ENCODE results near the gene DIS3L2. TPM values are rescaled to one million over a fixed set of nuclear protein-coding genes. Genes with fewer than 3 reads are reported as not detected.
"Not testable (repeated sequence)": the region's sequence is repeated elsewhere in the genome, so short reads cannot be mapped to it uniquely, and the experiment has no call there.

Gene DIS3L2
- total RNA-seq, 1 experiment from 2014 or later = 15.8 TPM

- no peak for DNase-seq
- no peaks in the 10 kb centered on the region for H3K9me3 ChIP-seq (ENCODE audit: low read length)
- H3K9me2 ChIP-seq (replicated peaks; ENCODE audit: insufficient read depth, low read length) = no peaks in the 10 kb centered on the region
- H3K36me3 ChIP-seq (ENCODE audit: insufficient read depth, low read length) = no peaks in the 10 kb centered on the region
- no peak overlapping the region for H3K4me2 ChIP-seq (ENCODE audit: low read depth, low read length, poor library complexity, severe bottlenecking)
- H3K4me3 ChIP-seq (ENCODE audit: low read length) = no peak overlapping the region
- H3K4me1 ChIP-seq (ENCODE audit: low read length) = no peaks in the 10 kb centered on the region
- no peak overlapping the region for H3K9ac ChIP-seq (ENCODE audit: low read length)
- no peak overlapping the region for H3K27ac ChIP-seq (ENCODE audit: low read length)
- H2AFZ ChIP-seq (ENCODE audit: low read length) = no peak overlapping the region
- no peaks in the 10 kb centered on the region for H4K20me1 ChIP-seq (ENCODE audit: insufficient read depth, low read depth, low read length)
- H3K27me3 ChIP-seq (ENCODE audit: low read length) = no peaks in the 10 kb centered on the region
- H3K79me2 ChIP-seq (ENCODE audit: low read length) = no peaks in the 10 kb centered on the region
Measured at GRCh38 chr2:232306741-232307305, 345.3 kb downstream of the DIS3L2 start.

DNA sequence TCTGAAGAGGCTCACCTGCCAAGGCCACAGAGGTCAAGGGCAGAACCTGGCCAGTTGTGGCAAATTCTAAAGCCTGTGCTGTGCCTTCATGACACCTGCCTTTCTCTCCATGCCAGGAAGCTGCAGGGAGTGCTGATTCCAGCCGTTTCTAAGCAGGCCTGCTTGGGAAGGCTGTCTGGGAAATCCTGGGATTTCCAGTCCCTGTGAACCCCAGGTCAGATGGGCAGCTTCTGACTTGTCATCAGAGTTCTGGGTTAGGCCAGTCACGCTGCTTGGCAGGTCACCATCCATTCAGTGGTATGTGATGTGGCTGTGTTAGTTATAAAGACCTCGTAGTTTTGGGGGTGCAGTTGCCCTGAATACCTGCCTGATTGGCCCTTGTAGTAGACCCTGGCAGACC, 346.3 kb downstream of the DIS3L2 start:
- H3K4me3 ChIP-seq (ENCODE audit: low read length) = no peak overlapping the region
- H3K9me3 ChIP-seq (ENCODE audit: low read length) = peaks cover 6% of the 10 kb centered on the region
- no peaks in the 10 kb centered on the region for H3K79me2 ChIP-seq (ENCODE audit: low read length)
- no peaks in the 10 kb centered on the region for H4K20me1 ChIP-seq (ENCODE audit: insufficient read depth, low read depth, low read length)
- H3K9ac ChIP-seq (ENCODE audit: low read length) = no peak overlapping the region
- H3K36me3 ChIP-seq (ENCODE audit: insufficient read depth, low read length) = no peaks in the 10 kb centered on the region
- H2AFZ ChIP-seq (ENCODE audit: low read length) = no peak overlapping the region
- H3K4me1 ChIP-seq (ENCODE audit: low read length) = no peaks in the 10 kb centered on the region
- no peak overlapping the region for H3K4me2 ChIP-seq (ENCODE audit: low read depth, low read length, poor library complexity, severe bottlenecking)
- H3K27ac ChIP-seq (ENCODE audit: low read length) = no peak overlapping the region
- no peaks in the 10 kb centered on the region for H3K9me2 ChIP-seq (replicated peaks; ENCODE audit: insufficient read depth, low read length)
- no peaks in the 10 kb centered on the region for H3K27me3 ChIP-seq (ENCODE audit: low read length)
- DNase-seq = no peak

DNA sequence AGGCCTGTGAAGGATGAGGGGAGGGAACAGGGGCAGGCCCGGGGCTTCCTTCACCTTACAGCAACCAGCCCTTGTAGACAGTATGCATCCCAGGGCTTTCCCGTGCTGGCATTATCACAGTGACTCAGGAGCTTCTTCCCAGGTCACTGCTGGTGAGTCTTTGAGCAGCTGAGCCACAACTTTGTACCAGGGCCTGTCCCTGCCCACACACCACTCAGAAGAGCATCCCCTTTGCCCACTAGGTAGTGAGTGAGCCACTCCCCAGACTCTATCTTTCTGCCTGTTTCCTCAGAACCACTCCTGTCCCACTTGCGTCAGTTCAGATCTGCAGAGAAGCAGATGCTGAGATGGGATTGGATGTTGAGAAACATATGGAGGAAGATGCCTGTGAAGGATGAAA, 347.5 kb downstream of the DIS3L2 start:
- H3K27ac ChIP-seq (ENCODE audit: low read length) = no peak overlapping the region
- no peak overlapping the region for H3K4me3 ChIP-seq (ENCODE audit: low read length)
- no peaks in the 10 kb centered on the region for H3K9me2 ChIP-seq (replicated peaks; ENCODE audit: insufficient read depth, low read length)
- no peak overlapping the region for H3K9ac ChIP-seq (ENCODE audit: low read length)
- no peaks in the 10 kb centered on the region for H3K27me3 ChIP-seq (ENCODE audit: low read length)
- no peaks in the 10 kb centered on the region for H3K4me1 ChIP-seq (ENCODE audit: low read length)
- DNase-seq = no peak
- H3K79me2 ChIP-seq (ENCODE audit: low read length) = no peaks in the 10 kb centered on the region
- peaks cover 11% of the 10 kb centered on the region for H3K9me3 ChIP-seq (ENCODE audit: low read length)
- no peak overlapping the region for H2AFZ ChIP-seq (ENCODE audit: low read length)
- no peaks in the 10 kb centered on the region for H4K20me1 ChIP-seq (ENCODE audit: insufficient read depth, low read depth, low read length)
- no peaks in the 10 kb centered on the region for H3K36me3 ChIP-seq (ENCODE audit: insufficient read depth, low read length)
- H3K4me2 ChIP-seq (ENCODE audit: low read depth, low read length, poor library complexity, severe bottlenecking) = no peak overlapping the region

DNA sequence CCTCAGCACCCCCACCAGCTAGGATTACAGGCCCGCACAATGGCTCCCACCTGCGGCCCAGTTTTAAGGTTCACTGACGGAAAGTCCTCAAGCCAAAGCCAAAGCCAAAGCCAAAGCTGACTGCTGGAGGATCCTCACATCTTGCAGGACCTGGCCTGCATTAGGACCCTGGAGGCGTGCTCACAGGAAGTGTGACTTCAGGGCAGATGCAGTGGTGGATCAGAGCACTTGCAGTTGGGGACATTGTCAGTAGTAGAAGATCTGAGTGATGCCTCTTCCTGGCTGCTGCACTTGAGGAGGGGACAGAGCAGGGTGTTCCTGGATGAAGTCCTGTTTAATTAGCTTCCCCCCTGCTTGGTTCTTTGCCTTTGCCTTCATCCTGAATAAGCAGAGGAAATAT, 348.1 kb downstream of the DIS3L2 start:
- H3K9me3 ChIP-seq (ENCODE audit: low read length) = peaks cover 11% of the 10 kb centered on the region
- no peak for DNase-seq
- no peaks in the 10 kb centered on the region for H3K36me3 ChIP-seq (ENCODE audit: insufficient read depth, low read length)
- H3K4me3 ChIP-seq (ENCODE audit: low read length) = no peak overlapping the region
- H4K20me1 ChIP-seq (ENCODE audit: insufficient read depth, low read depth, low read length) = no peaks in the 10 kb centered on the region
- no peaks in the 10 kb centered on the region for H3K4me1 ChIP-seq (ENCODE audit: low read length)
- no peak overlapping the region for H3K9ac ChIP-seq (ENCODE audit: low read length)
- H3K79me2 ChIP-seq (ENCODE audit: low read length) = no peaks in the 10 kb centered on the region
- no peak overlapping the region for H3K27ac ChIP-seq (ENCODE audit: low read length)
- H3K27me3 ChIP-seq (ENCODE audit: low read length) = no peaks in the 10 kb centered on the region
- H2AFZ ChIP-seq (ENCODE audit: low read length) = no peak overlapping the region
- no peaks in the 10 kb centered on the region for H3K9me2 ChIP-seq (replicated peaks; ENCODE audit: insufficient read depth, low read length)
- H3K4me2 ChIP-seq (ENCODE audit: low read depth, low read length, poor library complexity, severe bottlenecking) = no peak overlapping the region

GRCh38 chr2:232310121-232310520, 348.6 kb downstream of the DIS3L2 start:
- no peak overlapping the region for H3K27ac ChIP-seq (ENCODE audit: low read length)
- H3K9me3 ChIP-seq (ENCODE audit: low read length) = peaks cover 11% of the 10 kb centered on the region
- no peak overlapping the region for H3K9ac ChIP-seq (ENCODE audit: low read length)
- H3K9me2 ChIP-seq (replicated peaks; ENCODE audit: insufficient read depth, low read length) = no peaks in the 10 kb centered on the region
- H3K4me1 ChIP-seq (ENCODE audit: low read length) = no peaks in the 10 kb centered on the region
- DNase-seq = no peak
- no peaks in the 10 kb centered on the region for H4K20me1 ChIP-seq (ENCODE audit: insufficient read depth, low read depth, low read length)
- H3K4me2 ChIP-seq (ENCODE audit: low read depth, low read length, poor library complexity, severe bottlenecking) = no peak overlapping the region
- H3K36me3 ChIP-seq (ENCODE audit: insufficient read depth, low read length) = no peaks in the 10 kb centered on the region
- no peak overlapping the region for H3K4me3 ChIP-seq (ENCODE audit: low read length)
- H3K27me3 ChIP-seq (ENCODE audit: low read length) = no peaks in the 10 kb centered on the region
- no peak overlapping the region for H2AFZ ChIP-seq (ENCODE audit: low read length)
- no peaks in the 10 kb centered on the region for H3K79me2 ChIP-seq (ENCODE audit: low read length)

DNA sequence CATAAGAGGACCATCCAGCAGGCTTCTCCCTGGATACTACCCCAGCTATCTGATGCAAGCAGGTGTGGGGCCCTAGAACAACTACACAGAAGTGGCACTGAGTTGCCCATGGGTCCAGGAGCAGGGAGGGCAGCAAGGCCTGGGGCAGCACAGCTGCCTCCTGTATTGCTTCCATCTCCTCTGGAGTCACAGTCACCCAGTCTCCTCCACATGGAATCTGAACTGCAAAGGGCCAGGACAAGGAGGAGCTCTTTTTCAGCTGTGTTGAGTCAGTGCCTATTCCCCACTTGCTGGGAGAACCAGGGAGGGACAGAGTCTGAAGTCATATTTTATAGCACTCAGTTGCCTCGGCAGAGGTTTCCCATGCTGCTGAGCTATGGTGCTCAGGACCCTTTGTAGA, 349.2 kb downstream of the DIS3L2 start:
- Histone ChIP-seq H3K27me3 (ENCODE audit: low read length) (no peaks in the 10 kb centered on the region), H3K4me3 (ENCODE audit: low read length) (no peak overlapping the region), H3K9ac (ENCODE audit: low read length) (no peak overlapping the region), H3K9me3 (ENCODE audit: low read length) (peaks cover 11% of the 10 kb centered on the region), H3K9me2 (replicated peaks; ENCODE audit: insufficient read depth, low read length) (no peaks in the 10 kb centered on the region), H2AFZ (ENCODE audit: low read length) (no peak overlapping the region), H3K4me2 (ENCODE audit: low read depth, low read length, poor library complexity, severe bottlenecking) (no peak overlapping the region), H4K20me1 (ENCODE audit: insufficient read depth, low read depth, low read length) (no peaks in the 10 kb centered on the region), H3K36me3 (ENCODE audit: insufficient read depth, low read length) (no peaks in the 10 kb centered on the region), H3K79me2 (ENCODE audit: low read length) (no peaks in the 10 kb centered on the region), H3K27ac (ENCODE audit: low read length) (no peak overlapping the region), H3K4me1 (ENCODE audit: low read length) (no peaks in the 10 kb centered on the region)
- DNase-seq = no peak

DNA sequence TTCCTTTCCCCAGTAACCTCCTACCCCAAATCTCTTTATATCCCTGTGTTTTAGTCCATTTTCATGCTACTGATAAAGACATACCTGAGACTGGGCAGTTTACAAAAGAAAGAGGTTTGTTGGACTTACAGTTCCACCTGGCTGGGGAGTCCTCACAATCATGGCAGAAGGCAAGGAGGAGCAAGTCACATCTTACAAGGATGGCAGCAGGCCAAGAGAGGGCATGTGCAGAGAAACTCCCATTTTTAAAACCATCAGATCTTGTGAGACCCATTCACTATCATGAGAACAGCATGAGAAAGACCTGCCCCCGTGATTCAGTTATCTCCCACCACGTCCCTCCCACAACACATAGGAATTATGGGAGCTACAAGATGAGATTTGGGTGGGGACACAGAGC, 352.1 kb downstream of the DIS3L2 start:
- H2AFZ ChIP-seq (ENCODE audit: low read length); H3K9ac ChIP-seq (ENCODE audit: low read length); H3K79me2 ChIP-seq (ENCODE audit: low read length); H4K20me1 ChIP-seq (ENCODE audit: insufficient read depth, low read depth, low read length); H3K4me1 ChIP-seq (ENCODE audit: low read length); H3K9me2 ChIP-seq (replicated peaks; ENCODE audit: insufficient read depth, low read length); H3K27ac ChIP-seq (ENCODE audit: low read length); H3K36me3 ChIP-seq (ENCODE audit: insufficient read depth, low read length); H3K4me2 ChIP-seq (ENCODE audit: low read depth, low read length, poor library complexity, severe bottlenecking); DNase-seq; H3K4me3 ChIP-seq (ENCODE audit: low read length); H3K27me3 ChIP-seq (ENCODE audit: low read length): not testable (repeated sequence)
- H3K9me3 ChIP-seq (ENCODE audit: low read length) = peaks cover 11% of the 10 kb centered on the region

DNA sequence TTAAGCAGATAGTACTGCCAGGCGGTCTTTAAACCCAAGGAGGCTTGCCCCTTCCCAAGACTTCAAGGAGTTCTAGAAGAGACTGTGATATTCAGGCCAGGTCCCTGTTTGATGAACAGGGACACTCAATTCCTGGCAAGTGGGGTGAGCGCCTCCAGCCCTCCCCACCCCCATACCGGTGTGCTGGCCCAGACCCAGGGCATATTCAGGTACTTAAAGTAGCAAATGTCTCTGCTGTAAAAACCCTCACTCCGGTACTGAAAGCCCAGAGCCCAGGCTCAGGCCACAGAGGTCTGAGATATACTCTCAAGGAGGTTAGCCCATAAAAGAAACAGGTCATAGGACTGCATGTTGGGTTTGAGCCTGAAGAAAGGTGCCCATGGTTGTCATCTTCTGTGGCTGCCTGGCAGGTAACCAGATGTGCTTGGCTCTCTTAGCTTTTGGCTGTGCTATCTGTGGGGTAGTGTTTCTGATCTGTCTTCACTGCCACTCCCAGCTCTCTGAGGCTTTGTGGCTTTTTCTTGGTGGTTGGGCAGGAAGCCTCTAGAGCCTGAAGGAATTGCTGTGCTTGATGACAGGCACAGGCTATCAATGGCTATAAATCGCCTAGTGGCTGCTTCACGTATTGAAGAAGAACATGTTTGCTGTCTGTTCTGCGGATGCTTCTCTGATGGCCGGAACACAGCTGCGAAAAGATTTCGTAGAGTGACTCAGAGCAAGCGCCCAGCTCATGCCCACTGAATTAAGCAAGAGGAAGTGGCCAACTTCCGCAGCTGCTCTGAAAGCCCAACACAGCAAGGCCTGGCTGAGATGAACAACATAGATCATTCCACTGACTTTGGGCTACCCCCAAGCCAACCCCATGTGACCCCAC, 353.8 kb downstream of the DIS3L2 start:
- H3K4me1 ChIP-seq (ENCODE audit: low read length) = no peaks in the 10 kb centered on the region
- no peaks in the 10 kb centered on the region for H3K9me2 ChIP-seq (replicated peaks; ENCODE audit: insufficient read depth, low read length)
- H4K20me1 ChIP-seq (ENCODE audit: insufficient read depth, low read depth, low read length) = peaks cover 8% of the 10 kb centered on the region; the same call in 1 of the 2 replicates
- H3K9me3 ChIP-seq (ENCODE audit: low read length) = peaks cover 11% of the 10 kb centered on the region
- no peak overlapping the region for H3K4me2 ChIP-seq (ENCODE audit: low read depth, low read length, poor library complexity, severe bottlenecking)
- H3K4me3 ChIP-seq (ENCODE audit: low read length) = no peak overlapping the region
- no peak overlapping the region for H2AFZ ChIP-seq (ENCODE audit: low read length)
- H3K9ac ChIP-seq (ENCODE audit: low read length) = no peak overlapping the region
- no peak for DNase-seq
- H3K27ac ChIP-seq (ENCODE audit: low read length) = no peak overlapping the region
- no peaks in the 10 kb centered on the region for H3K79me2 ChIP-seq (ENCODE audit: low read length)
- no peaks in the 10 kb centered on the region for H3K36me3 ChIP-seq (ENCODE audit: insufficient read depth, low read length)
- H3K27me3 ChIP-seq (ENCODE audit: low read length) = no peaks in the 10 kb centered on the region

Data from Karpas-422 (cell line).